IPS-NIHi7 (cell line): Measurements from ENCODE around the gene KIAA1549.
A peak's percentile ranks its signal among the peaks of the same experiment; 100 is the strongest.

ENCODE experiments used
- DNase-seq: peaks from one replicate; pipeline ENCODE4 v3.0.0; 2012; ENCODE audit warnings: mixed read lengths; ENCODE audit errors: extremely low spot score

Gene KIAA1549

DNA sequence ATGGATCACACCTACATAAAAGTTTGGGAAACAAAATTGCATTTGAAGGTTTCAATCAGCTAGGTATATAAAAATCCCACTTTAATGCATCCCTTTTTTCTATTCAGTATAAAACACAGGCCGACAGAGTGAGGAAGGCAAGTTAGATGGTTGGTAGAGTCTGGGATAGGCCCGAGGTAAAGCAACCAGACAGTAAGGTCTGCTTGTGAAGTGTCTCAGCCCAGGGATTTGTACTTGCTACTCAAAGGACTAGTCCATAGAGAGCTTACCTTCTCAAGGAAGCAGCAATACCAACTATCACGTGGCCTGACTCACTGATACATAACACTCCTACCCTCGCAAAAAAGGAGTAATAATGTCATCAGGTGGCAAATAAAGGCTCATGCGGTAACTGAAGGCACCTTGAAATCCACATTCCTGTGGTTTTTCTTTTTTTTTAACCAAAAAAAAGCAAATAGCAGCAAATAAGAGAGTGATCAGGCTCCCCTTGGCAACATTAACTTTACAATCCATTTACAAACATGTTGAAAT is 127.0 kb downstream of the KIAA1549 start:
- no peak for DNase-seq

DNA sequence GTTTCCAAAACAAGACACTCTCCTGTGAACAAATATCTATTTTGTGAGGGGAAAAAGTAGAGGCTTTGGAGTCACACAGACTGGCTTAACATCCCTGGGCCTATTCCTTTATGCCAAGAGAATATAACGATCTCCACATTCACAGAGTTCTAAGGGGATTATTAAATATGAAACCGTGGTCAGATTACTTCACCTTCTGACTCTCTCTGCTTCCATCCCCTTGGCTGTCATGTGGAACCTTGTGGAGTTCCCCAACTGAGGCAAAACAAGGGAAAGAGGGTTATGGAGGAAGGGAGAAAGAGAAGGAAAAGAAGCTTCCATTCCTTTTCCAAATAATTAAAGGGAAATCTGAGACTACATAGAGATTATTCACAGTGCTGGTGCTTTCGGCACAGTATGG is 127.7 kb downstream of the KIAA1549 start:
- no peak for DNase-seq

DNA sequence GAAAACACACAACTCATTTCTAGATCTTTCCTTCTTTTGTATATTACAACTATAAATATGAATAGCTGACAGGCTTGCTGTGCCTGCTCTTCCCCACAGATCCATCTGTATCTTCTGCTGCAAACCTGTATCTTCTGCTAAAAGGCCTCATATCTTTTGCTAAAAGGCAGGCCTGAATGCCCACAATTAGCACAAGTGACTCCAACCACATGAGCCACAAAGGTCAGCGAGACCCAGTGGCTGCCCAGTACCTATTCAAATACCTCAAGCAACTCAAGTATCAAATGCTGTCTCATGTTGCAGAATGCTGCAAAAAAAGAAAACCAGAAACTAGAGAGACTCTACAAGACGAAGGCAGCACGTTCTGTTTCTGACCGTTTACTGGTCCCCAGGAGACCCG is 128.7 kb downstream of the KIAA1549 start:
- no peak for DNase-seq

DNA sequence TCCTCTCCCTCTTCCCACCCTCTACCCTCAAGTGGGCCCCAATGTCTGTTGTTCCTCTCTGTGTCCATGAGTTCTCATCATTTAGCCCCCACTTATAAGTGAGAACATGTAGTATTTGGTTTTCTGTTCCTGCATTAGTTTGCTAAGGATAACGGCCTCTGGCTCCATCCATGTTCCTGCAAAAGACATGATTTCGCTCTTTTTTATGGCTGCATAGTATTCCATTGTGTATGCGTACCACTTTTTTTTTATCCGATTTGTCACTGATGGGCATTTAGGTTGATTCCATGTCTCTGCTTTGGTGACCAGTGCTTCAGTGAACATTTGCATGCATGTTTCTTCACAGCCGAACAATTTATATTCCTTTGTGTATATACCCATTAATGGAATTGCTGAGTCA is 131.5 kb downstream of the KIAA1549 start:
- no peak for DNase-seq

DNA sequence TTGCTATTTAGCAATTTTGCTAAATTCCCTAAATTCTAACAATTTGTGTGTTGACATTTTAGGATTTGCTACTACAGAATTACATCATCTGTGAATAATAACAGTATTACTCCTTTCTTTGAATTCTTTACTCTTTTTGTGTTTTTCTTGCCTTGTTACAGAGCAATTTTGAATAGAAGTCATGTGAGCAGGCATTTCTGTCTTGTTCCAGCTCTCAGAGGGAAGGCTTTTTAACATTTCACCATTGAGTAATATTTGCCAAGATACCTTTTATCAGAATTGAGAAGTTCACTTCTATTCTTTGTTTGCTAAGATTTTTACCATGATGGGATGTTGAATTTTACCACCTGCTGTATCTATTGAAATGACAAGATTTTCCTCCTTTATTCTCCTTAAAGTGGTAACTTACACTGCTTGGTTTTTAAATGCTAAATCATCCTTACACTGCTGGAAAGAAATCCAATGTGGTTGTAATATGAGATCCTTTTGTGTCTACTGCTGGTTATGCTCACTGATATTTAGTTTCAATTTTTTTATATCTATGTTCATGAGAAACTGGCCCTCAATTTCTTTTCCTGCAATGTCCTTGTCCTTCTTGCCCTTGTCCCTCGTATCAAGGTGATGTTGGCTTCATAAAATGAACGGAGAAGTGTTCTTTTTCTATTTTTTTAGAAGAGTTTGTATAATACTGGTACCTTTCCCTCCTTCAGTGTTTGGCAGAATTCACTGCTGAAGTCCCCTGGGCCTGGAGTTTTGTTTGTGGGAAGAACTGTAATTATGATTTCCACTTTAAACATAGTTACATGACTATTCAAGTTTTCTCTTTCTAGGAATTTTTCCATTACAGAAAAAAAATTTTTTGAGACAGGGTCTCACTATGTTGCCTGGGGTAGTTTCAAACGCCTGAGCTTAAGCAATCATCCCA is 132.9 kb downstream of the KIAA1549 start:
- no peak for DNase-seq

DNA sequence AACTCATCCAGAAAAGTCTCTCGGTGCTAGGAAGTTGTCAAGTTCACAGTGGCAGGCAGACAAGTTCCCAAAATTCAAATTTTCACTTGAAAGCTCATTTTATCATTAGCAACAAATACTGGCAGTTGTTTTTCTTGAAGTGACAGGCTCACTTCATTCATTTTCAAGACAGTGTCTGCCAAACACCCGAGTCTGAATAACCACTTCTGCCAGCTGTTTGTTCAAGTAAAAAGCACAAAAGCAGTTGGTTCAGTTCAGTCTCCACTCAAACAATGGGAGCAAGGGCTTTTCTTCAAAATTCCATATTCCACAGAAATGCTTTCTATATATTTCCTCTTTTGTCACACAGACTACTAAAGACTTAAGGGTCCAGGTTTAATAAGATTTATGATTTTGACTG is 135.5 kb downstream of the KIAA1549 start:
- no peak for DNase-seq

DNA sequence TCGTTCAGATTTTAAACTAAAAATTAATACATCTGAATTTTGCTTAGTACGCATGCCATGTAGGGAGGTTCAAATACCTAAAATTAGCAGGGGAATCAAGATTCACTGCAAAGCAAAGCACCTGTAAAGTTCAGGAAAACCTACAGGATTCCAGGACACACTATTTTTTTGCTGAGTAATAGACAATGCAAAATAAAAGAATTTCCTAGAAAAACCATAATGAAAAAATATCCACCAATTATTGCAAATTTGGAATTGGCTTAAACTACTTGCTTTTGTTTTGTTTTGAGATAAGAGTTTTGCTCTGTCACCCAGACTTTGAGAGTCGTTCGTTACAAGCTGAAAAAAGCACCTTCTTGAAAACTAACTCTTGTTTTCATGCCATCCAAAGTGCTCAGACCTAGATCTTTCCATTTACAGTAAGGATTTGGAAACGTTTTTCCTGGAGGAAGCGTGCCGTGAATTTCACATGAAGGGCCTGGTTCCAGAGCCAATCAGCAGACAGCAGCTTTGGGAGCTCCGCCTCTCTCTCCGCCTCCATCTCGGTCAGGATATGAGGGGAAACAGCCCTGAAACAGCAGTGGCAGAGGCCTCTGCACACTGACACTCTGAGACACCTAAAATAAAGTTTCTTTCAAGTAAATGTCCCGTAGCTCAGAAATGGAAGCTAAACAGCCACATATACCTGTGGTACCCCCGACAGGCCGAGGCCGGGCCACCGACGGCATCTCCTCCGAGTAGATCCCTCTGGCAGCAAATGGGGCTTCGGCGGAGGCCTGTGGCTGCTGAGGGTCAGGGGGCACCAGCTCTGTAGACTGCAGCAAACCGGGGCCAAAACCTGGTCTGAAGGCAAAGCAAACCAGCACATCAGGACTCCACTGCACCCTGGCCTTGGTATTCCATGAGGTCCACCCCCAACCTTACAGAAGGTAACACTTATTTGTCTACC is 137.3 kb downstream of the KIAA1549 start:
- DNase-seq, result peak; percentile 45

DNA sequence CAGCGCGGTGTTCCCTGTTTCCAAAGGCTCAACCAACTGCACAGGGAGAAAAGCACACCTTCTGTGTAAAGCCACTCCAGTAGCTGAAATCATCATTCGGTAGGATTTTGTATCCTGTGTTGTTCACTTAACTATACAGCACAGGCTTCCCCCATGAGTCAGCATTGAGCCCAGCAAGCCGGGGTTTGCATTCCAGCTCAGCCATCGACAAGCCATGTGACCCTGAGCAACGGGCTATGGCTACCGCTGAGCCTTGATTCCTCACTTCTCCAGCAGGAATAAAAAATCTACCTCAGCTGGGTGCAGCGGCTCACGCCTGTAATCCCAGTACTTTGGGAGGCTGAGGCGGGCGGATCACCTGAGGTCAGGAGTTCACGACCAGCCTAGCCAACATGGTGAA is 139.1 kb downstream of the KIAA1549 start:
- peak; percentile 63 for DNase-seq

DNA sequence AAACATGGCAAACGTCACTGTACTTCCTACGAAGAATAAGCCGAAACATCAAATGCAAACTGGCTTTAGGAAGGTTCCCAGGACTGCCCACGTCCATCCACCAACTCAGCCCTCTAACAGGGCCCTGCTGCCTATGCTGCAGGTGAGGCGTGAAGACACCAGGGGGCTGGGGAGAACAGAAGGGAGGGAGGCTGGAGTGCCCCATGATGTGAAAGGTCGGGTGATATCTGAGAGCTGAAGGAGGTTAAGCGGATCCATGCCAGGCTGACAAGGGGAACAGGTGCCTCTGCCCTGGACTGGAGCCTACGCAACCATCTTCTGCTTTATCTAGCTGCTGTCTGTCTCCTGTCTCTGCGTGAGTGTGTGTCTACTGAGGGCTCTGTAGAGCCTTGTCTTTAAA is 143.0 kb downstream of the KIAA1549 start:
- DNase-seq, result no peak

DNA sequence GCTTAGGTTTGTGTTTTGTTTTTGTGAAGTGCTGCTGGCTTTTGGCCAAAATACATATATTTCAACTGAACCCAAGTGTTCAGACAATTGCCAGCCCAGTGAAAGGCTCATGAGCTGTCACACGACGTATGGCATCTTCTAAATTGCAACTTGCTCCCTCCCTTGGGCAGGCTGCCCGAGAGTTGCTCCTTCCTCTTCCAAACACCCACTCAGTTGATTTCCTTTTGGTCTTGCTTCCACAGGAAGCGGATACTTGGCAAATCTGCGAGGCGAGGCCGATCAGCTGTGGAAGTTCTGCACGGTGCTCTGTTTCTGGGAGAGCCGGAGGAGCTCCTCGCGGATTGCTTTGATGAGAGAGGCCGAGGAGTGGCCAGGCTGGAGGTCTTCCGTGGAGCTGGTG is 143.6 kb downstream of the KIAA1549 start:
- no peak for DNase-seq

DNA sequence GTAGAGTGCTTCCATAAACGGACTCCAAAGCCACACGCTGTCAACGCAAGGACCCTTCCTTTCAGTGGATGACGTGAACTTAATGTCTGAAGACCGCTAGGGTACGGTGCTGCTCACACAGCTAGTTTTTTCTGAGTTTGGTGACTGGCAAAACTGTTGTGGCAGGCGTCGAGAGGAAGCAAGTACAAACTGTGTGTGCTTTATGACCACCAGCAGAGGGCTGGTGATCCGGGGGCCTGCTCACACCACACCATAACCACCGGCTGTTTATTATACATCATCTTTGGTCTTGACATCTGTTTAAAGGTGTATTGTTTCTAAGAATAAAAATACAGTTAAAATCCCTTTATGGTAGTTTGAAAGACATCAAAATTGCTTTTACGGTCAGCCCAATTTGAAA is 146.1 kb downstream of the KIAA1549 start:
- no peak for DNase-seq

DNA sequence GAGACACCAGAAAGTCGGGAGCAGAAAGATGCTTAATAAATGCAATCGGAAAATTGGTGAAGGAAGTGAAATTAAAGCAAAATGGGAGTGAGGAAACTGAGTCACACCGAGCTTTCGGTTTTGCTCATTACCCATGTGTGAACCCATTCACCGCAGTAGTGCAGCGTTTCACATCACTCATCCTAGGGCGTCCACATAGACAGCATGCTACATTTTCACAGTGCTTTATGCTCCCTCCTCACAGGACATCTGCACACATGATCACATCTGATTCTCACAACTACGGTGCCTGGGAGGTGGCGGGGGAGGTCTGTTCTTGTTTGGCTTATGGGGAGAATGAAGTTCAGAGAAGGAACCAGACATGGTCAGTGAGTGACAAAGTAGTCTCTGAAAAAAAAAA is 146.6 kb downstream of the KIAA1549 start:
- DNase-seq, result no peak

DNA sequence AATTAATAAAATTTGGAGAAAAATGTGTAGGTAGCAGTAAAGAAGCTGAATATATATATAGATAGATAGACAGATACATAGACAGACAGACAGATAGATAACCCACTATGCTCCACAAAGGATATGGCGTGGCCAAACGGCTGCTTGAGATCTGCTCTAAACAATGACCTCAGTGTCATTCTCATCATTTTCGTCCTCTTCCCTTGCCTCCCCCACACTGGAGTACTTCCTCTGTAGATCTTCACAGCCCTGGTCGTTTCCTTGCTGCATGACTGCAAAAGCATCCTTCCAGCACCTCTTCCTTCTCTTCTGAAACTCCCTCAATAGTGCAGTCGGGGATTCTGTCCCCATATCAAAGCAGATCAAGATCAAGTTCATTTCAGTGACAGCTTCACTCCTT is 147.6 kb downstream of the KIAA1549 start:
- DNase-seq, result no peak

DNA sequence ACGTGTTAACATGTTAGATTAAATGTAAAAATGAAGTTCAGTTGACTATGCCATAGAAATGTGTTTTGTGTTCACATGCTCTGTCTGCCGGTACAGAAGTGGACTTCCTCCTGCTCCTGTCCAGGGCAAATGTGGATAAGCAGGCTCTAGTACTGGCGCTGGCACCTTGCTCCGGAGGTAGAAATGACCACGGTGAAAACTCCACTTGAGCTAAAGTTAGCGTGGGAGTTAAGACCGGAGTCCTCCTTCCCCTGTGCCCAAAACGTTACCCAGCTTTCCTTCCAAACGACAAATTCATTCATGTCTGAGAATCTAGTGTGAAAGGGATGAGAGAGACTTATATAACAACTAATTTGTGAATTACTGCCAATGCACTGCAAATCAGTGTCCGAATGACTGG is 148.2 kb downstream of the KIAA1549 start:
- DNase-seq, result no peak

DNA sequence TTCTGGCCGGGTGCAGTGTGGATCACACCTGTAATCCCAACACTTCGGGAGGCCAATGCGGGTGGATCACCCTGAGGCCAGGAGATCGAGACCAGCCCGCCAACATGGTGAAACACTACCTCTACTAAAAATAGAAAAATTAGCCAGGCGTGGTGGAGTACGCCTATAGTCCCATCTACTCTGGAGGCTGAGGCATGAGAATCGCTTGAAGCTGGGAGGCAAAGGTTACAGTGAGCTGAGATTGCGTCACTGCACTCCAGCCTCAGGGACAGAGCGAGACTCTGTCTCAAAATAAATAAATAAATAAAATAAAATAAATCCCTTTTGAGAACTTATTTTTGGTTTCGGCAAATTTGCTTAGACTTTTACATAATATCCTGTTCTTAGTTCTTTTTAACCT is 151.9 kb downstream of the KIAA1549 start:
- no peak for DNase-seq

DNA sequence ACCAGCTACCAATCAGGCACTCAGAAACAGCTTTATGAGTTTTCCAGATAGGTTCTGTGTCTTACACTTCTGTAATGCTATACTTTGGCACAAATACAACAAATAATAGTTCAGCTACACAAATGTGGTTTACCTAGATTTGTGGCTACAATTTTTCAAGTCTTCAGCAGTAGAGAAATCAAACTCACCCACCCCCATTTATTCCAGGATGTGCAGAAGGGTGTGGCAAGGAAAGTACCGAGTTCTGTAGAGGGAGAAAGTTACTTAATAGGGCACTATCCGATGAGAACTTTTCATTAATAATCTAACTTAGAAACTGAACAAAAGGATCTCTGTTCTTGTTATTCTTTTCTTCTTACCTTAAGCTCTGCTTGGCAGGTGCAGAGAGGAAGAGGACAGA is 152.9 kb downstream of the KIAA1549 start:
- no peak for DNase-seq

DNA sequence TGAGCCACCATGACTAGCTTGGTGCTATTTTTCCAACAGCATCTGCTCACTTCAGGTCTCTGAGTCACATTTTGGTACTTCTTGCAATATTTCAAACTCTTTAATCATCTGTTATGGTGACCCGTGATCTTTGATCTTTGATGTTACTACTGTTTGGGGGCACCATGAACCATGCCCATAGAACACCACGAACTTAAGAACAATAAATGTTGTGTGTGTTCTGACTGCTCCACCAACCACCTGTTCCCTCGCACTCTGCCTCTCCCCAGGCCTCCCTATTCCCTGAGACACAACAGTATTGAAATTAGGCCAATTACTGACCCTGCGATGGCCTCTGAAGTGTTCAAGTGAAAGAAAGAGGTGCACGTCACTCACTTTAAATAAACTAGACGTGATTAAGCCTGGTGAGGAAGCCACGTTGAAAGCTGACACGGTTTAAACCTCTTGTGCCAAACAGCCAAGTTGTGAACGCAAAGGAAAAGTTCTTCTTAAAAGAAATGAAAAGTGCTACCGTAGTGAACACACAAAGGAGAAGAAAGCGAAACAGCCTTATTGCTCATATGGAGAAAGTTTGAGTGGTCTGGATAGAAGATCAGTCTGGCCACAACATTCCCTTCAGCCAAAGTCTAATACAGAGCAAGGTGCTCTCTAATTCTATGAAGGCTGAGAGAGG is 156.0 kb downstream of the KIAA1549 start:
- no peak for DNase-seq

DNA sequence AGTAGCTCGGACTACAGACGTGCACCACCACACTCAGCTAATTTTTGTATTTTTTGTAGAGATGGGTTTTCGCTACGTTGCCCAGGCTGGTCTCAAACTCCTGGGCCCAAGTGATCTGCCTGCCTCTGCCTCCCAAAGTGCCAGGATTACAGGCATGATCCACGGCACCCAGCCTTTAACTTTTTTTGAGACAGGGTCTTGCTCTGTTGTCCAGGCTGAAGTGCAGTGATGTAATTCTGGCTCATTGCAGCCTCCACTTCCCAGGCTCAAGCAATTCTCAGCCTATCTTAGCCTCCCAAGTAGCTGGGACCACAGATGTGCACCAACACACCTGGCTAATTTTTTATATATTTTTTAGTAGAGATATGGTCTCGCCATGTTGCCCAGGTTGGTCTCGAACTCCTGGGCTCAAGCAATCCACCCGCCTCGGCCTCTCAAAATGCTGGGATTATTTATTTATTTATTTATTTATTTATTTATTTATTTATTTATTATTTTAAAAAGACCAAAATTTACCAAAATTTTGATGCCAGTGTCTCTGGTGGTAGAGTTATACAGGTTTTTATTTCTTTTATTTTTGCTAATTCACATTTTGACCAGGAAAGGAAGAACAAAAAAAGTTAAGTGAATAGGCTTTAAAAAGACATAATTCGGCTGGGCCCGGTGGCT is 158.2 kb downstream of the KIAA1549 start:
- no peak for DNase-seq

DNA sequence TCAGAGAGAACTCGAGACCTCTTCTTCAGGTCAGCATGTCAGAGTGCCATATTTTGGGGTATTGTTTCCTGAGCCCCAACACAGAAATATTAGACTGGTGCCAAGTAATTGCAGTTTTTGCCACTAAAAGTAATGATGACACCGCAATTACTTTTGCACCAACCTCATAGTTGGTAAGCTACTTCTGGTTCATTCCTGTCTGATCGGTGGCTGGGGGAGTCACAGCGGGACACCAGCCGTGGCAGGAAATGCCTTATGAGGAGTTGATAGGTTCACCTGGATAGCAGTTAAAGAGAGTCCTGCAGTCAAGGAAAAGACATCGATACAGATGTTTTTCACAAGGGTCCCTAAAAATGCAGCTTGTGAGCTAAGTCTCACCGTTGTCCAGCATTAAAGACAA is 159.3 kb downstream of the KIAA1549 start:
- DNase-seq, result no peak

DNA sequence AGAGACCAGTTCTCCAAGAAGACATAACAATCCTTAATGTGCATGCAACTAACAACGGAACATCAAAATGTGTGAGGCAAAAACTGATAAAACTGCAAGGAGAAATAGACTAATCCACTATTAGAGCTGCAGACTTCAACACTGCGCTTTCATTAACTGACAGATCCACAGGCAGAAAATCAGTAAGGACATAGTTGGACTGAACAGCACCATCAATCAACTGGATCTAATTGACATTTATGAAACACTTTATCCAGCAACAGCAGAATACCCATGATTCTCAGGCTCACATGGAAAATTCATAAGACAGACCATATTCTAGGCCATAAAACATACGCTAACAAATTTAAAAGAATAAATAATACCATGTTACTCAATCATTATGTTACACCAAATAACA is 161.6 kb downstream of the KIAA1549 start:
- no peak for DNase-seq

DNA sequence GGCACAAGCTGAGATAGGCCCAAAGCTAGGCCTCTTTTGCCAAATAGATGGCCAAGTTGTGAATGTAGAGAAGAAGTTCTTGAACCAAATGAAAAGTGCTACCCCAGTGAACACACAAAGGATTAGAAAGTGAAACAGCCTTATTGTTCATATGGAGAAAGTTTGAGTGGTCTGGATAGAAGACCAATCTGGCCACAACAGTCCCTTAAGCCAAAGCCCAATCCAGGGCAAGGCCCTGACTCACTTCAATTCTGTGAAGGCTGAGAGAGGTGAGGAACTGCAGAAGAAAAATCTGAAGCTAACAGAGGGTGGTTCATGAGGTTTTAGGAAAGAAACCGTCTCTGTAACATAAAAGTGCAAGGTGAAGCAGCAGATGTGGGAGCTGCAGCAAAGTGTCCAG is 164.5 kb downstream of the KIAA1549 start:
- DNase-seq, result no peak
